Measurements from ENCODE around the gene CLEC2D.
"Not testable (repeated sequence)": the region's sequence is repeated elsewhere in the genome, so short reads cannot be mapped to it uniquely, and the experiment has no call there.

CLEC2D gene

DNA sequence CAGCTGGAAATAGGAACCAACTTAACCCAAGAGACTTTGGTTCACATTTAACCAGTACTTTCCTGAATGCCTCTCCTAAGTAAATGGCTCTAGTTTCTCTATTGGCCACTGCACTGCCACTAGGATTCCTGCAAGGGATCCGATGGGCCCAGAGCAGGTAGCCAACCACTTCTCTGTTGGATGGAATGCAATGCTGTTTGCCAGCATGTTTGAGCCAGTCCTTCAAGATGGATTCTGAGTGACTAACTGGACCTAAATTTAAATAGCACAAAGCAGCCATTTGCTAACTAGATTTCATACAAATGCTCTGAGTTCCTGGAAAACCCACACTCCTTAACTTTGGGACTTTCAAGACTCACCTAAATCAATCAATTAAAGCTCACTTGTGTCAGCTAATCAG is 9.5 kb upstream of the CLEC2D start:
- DNase-seq (ENCODE audit: low spot score), result no peak

- no peak for DNase-seq (ENCODE audit: low spot score)
Measured at GRCh38 chr12:9661720-9662119, 7.8 kb upstream of the CLEC2D start.

GRCh38 chr12:9662488-9662887 is 7.0 kb upstream of the CLEC2D start:
- no peak for DNase-seq (ENCODE audit: low spot score)

GRCh38 chr12:9667403-9668160 is 1.9 kb upstream of the CLEC2D start:
- DNase-seq (ENCODE audit: low spot score), result no peak

GRCh38 chr12:9668161-9669018 is 1.1 kb upstream of the CLEC2D start:
- peak; percentile 22 for DNase-seq (ENCODE audit: low spot score)

- DNase-seq (ENCODE audit: low spot score), result no peak
Measured at GRCh38 chr12:9669019-9669326, 540 bp upstream of the CLEC2D start.

- DNase-seq (ENCODE audit: low spot score), result not testable (repeated sequence)
Measured at GRCh38 chr12:9672340-9672739, 2.8 kb downstream of the CLEC2D start.

DNA sequence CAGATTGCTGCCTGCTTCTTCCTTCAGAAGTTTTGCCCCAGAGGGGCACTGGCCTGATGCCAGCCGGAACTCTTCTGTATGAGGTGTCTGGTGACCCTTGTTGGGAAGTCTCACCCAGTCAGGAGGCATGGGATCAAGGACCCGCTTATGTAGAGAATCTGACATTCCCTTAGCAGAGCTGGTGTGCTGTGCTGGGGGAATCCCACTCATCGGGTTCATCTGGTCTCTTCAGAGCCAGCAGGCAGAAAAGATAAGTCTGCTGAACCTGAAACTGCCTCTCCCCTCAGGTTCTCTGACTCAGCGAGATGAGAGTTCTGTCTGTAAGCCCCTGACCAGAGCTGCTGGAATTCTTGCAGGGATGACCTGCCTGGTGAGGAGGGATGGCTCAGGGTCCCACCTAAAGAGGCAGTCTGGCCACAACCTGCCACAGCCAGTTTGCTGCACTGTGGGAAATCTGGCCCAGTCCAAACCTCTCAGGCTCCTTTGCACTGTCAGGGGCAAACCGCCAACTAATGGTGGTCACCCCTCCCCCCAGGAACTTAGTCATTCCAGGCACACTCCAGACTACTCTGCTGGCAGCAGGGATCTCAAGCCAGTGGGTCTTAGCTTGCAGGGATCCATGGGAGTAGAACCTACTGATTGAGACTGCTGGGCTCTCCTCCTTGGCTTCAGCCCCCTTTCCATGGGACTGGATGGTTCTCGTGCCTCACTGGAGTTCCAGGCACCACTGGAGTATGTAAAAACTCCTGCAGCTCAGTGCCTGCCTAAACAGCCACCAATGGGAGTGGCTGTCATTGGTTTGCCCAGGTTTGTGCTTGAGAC is 4.1 kb downstream of the CLEC2D start:
- DNase-seq (ENCODE audit: low spot score), result peak; percentile 87

GRCh38 chr12:9674226-9674590 is 4.7 kb downstream of the CLEC2D start:
- DNase-seq (ENCODE audit: low spot score), result no peak

GRCh38 chr12:9682508-9682907 is 13.0 kb downstream of the CLEC2D start:
- not testable (repeated sequence) for DNase-seq (ENCODE audit: low spot score)

GRCh38 chr12:9682949-9683348 is 13.4 kb downstream of the CLEC2D start:
- not testable (repeated sequence) for DNase-seq (ENCODE audit: low spot score)

DNA sequence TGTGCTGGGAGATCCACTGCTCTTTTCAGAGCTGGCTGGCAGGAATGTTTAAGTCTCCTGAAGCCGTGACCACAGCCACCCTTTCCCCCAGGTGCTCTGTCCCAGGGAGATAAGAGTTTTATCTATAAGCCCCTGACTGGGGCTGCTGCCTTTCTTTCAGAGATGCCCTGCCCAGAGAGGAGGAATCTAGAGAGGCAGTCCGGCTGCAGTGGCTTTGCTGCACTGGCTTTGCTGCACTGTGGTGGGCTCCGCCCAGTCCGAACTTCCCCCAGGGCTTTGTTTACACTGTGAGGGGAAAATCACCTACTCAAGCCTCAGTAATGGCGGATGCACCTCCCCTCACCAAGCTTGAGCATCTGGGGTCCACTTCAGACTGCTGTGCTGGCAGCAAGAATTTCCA is 15.9 kb downstream of the CLEC2D start:
- DNase-seq (ENCODE audit: low spot score), result not testable (repeated sequence)

- no peak for DNase-seq (ENCODE audit: low spot score)
Measured at GRCh38 chr12:9685915-9686314, 16.4 kb downstream of the CLEC2D start.

DNA sequence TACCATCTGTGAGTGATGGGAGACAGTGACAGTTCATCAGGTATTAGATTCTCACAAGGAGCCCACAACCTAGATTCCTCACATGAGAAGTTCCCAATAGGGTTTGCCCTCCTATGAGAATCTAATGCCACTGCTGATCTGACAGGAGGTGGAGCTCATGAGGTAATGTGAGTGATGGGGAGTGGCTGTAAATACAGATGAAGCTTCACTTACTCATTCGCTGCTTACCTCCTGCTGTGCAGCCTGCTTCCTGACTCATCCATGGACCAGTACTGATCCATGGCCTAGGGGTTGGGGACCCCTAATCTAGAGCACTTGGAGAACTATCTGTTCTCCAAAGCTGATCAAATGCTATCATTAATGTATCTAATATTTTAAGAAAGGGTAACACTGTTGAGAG is 17.7 kb downstream of the CLEC2D start:
- DNase-seq (ENCODE audit: low spot score), result no peak

- DNase-seq (ENCODE audit: low spot score), result no peak
Measured at GRCh38 chr12:9692909-9693308, 23.4 kb downstream of the CLEC2D start.

DNA sequence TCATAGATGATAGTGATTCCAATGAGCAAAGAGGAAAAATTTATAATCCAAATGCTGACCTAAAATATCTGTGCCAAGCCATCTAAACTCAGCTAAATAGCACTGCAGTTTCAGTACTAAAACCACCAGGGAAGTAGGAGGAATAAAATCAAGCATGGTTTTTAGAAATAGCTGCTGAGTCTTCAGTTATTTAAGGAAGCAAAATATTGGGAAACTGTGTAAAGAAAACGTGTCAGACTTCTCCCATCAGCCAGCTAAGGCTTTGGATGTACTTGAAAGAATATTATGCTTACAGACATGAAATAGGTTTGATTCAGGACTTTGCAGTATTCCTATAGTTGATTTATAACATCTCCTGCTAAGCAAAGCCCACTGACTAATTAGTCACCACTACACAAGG is 24.7 kb downstream of the CLEC2D start:
- no peak for DNase-seq (ENCODE audit: low spot score)

DNA sequence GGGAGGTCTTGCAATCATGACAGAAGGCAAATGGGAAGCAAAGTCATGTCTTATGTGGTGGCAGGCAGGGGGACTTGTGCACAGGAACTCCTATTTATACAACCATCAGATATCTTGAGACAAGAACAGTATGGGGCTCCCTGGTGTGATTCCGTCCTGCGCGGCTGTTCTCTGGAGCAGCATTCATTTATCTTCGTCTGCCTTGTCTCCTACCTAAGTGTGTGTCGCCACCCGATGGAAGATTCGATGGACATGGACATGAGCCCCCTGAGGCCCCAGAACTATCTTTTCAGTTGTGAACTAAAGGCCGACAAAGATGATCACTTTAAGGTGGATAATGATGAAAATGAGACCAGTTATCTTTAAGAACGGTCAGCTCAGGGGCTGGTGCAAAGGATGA is 25.6 kb downstream of the CLEC2D start:
- DNase-seq (ENCODE audit: low spot score), result not testable (repeated sequence)

DNA sequence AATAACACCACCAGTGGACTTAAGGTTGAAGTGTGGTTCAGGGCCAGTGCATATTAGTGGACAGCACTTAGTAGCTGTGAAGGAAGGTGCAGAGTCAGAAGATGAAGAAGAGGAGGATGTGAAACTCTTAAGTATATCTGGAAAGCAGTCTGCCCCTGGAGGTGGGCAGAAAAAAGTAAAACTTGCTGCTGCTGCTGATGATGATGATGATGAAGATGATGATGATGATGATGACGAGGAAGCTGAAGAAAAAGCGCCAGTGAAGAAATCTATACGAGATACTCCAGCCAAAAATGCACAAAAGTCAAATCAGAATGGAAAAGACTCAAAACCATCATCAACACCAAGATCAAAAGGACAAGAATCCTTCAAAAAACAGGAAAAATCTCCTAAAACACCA is 26.1 kb downstream of the CLEC2D start:
- DNase-seq (ENCODE audit: low spot score), result not testable (repeated sequence)

DNA sequence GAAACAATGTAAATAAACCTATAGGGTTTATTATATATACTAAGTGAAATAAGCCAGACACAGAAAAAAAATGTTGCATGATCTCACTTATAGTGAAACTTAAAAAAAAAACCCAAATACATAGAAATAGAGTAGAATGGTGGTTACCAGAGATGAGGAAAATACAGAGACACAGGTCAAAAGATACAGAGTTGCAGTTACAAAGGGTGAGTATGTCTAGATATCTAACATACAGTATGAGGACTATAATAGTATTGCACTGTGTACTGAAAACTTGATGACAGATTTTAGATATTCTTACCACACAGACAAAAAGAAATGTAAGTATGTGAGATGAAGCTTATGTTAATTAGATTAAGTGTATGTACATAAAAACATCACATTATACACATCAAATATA is 28.1 kb downstream of the CLEC2D start:
- no peak for DNase-seq (ENCODE audit: low spot score)

- no peak for DNase-seq (ENCODE audit: low spot score)
Measured at GRCh38 chr12:9698681-9699080, 29.2 kb downstream of the CLEC2D start.

GRCh38 chr12:9699269-9699897 is 29.9 kb downstream of the CLEC2D start:
- DNase-seq (ENCODE audit: low spot score), result no peak

DNA sequence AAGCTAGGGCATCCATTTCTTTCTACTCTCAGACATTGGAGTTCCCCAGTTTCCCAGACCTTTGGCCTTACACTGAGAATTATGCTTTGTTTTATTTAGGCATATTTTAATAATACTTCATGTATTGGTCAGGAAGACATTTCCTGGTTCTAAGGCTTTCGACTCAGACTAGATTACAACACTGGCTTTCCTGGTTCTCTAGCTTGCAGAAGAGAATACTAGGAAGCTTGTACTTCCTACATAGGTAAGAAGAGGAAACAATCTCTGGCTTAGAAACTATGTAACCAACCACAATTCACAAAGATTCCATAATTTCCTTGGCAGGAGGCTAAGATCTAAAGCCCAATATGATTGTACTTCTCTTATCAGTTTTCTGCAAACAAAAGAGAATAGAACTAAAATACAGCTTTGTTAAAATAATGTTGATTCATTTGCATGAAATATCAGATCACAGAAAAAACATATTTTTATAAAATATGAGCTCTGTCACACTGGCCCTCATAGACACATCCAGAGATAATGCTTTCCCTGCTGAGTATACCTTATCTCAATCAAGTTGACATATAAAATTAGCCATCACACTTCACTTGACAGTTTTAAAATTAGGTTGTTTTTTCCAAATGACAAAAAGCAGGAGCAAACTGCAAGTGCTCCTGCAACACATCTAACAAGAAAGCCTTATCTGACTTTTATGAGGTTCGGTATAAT is 30.5 kb downstream of the CLEC2D start:
- no peak for DNase-seq (ENCODE audit: low spot score)
